GM19025 (cell line): Measurements from ENCODE around the gene TEKT2.

Experiments
- ATAC-seq: cut with Tn5 transposase; IDR thresholded peaks from one replicate; pipeline ENCODE4 v1.9.1; 2021; ENCODE audit warnings: mild to moderate bottlenecking, low read depth, moderate library complexity; ENCODE audit not compliant: unreplicated experiment

Gene TEKT2

DNA sequence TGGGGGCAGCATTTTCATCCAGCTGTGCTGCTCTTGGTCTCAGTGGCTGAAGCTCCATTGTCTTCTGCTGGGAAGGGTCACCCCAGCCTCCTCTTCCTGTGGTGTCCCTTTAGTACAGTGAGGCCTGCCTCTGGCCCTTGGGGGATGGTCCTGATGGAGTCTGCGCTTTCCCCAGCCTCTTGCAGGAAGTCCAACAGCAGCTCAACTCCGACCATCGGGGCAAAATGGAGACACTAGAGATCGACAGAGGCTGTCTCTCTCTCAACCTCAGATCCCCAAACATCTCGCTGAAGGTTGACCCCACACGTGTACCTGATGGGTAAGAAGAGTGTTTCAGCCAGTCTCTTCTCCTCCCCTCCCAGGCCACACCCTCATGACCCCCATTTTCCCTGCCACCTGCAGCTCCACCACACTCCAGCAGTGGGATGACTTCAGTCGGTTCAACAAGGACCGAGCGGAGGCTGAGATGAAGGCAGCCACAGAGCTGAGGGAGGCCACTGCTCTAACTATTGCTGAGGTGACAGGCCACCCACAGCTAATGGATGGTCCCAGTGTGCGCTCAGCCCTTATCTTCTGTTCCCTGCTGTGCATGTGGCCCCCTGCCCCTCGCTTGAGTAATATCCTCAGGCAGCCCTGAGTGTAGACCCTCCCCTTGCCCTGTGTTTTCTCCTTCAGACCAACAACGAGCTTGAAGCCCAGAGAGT lies 2.8 kb downstream of the TEKT2 start:
- ATAC-seq = no peak

DNA sequence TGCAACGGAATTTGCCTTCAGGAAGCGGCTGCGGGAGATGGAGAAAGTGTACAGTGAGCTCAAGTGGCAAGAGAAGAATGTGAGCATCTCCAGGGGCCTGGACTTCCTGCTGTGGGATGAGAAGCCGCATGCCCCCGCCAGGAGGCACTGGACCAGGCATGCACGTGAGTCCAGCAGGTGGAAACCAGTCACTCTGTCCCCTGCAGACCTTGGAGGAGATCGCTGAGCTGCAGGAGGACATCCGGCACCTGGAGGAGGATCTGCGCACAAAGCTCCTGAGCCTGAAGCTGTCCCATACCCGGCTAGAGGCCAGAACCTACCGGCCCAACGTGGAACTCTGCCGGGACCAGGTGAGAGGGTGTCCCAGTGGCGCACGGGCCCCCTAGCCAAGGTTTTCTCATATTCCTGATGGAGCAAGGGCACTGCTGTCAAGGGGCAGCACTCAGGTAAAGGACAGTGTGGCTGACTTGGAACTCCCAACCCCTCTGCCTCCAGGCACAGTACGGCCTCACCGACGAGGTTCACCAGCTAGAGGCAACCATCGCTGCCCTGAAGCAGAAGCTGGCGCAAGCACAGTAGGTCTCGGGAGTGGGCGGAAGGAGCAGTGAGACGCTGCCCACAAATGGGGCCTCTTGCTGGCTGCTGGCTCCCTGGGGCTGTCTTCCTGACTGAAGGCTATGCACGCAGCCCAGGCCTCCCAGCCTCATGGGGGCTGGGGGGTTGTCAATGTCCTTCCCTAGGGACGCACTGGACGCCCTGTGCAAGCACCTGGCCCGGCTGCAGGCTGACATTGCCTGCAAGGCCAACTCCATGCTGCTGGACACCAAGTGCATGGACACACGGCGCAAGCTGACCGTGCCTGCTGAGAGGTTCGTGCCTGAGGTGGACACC lies 3.6 kb downstream of the TEKT2 start:
- no peak for ATAC-seq

DNA sequence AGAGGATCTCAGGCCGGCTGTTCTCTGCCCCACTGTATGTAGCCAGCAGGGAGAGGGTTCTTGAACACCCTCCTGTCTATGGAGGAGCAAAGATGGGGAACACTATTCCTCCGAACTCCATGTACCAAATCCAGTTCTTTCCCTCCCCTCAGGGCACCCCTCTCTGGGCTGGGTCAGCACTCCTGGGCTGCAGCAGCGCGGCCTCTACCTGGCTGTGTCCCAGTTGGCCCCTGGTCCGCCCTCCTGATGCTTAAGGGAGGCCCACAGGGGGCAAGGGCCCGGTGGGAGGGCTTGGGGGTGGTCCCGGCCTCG lies 4.3 kb downstream of the TEKT2 start:
- ATAC-seq = peak; percentile 3

DNA sequence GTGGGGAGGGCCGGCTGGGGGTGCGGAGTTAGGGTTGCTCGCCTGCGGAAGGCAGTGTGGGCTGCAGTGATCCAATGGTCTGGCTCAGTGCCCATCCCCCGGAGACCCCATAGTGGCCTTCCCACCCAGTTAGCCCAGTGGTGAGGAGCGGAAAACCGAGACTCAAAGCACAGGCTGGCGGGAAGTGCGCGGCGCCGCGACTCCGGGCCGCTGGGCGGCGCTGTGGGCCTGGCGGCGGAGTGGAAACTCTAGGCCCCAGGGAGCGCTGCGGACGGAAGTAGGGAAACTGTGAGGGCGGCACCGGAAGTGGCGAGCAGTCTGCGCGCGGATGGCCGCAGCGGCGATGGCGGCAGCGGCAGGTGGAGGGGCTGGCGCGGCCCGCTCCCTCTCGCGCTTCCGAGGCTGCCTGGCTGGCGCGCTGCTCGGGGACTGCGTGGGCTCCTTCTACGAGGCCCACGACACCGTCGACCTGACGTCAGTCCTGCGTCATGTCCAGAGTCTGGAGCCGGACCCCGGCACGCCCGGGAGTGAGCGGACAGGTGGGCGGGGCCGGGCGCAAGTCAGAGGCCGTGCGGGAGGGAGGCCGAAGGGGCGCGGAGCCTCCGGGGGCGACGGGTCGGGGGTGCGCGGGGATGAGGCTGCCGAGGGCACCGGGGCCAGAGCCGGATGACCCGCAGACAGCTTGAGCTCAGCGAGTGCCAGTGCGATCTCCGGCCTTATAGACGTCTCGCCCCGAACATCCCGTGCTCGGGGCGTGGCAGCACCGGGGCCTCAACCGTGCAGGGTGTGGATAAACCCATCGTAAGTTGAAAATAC lies 4.9 kb downstream of the TEKT2 start, which contains the start of gene ADPRS:
ADPRS (plus strand) TSS at position 316 of the 816 bp plus-strand sequence; CDS start at position 329, 13 bp downstream.
- ATAC-seq = peak; percentile 79

DNA sequence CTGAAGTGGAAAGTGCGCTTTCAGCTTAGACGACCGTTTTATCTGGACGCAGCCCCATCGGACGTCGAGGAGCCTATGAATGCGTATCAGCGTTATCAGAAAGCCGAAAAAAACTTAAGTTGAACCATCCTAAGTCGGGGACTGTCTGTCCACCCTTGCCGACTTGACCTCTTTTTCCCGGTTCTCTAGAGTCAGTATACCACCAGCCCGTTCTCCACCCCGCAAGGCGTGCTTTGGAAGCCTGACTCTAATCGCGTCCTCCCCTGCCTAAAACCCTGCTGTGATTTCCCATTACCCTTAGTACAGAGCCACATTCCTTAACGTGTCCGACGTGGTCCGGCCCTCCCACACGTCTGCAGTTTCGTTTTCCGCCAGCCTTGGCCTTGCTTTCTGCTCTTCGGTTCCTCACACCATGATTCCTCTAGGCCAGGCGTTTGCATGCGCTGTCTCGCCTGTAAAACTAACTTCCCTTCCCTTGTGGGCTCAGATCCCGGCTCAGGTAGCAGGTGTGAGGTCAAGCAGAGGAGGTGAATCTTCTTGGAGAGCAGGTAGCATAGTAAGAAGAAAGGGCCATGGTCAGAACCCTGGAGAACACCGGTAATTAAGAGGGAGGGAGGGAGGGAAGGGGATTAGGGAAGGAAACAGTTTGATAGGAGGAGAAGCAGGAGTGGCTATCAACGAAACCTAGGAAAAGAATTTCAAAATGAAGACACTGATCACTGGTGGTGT lies 5.7 kb downstream of the TEKT2 start:
- no peak for ATAC-seq

DNA sequence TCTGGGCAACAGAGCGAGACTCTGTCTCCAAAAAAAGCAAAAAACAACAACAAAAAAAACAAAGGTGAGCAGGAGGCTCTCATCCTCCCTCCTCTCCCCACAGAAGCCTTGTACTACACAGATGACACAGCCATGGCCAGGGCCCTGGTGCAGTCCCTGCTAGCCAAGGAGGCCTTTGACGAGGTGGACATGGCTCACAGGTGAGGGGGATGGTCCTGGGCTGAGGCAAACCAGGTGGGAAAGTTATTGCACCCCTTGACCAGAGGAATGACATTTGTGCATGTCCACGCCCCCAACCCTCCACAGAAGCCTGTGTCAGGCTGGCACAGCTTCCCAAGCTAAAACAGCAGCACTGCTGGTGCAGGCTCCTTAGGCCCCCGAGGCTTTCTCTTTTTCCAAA lies 7.2 kb downstream of the TEKT2 start:
- no peak for ATAC-seq

DNA sequence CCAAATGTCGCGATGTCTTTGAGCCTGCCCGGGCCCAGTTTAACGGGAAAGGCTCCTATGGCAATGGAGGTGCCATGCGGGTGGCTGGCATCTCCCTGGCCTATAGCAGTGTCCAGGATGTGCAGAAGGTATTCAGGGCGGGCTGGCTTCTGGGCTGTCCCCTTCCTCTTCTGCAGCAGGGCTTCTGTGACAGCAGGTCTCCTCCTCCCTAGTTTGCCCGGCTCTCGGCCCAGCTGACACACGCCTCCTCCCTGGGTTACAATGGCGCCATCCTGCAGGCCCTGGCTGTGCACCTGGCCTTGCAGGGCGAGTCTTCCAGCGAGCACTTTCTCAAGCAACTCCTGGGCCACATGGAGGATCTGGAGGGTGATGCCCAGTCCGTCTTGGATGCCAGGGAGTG lies 7.8 kb downstream of the TEKT2 start:
- ATAC-seq = no peak

DNA sequence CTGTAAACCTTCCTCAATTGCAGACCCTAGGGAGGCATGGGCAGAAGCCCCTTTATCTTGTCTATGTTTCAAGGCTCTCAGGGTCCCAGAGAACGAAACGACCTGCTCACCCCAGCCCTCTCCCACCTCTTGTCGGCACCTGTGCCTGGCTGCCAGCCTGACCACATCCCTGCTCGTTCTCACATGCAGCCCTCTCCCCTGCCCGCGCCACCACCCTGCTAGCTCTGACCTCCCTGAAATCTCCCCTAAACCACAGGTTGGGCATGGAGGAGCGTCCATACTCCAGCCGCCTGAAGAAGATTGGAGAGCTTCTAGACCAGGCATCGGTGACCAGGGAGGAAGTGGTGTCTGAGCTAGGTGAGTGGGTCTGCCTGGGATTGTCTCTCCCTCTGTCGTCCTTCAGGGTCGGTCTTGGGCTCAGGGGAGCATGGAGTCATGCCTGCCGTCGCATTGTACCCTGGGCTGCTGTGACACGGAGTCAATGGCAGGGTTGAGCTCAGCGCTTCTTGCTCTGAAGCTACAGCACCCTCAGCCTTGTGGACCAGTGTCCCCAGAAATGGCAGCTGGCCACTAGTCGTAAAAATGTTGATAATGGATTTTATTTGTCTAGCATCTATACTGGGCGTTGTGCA lies 8.4 kb downstream of the TEKT2 start:
- no peak for ATAC-seq

DNA sequence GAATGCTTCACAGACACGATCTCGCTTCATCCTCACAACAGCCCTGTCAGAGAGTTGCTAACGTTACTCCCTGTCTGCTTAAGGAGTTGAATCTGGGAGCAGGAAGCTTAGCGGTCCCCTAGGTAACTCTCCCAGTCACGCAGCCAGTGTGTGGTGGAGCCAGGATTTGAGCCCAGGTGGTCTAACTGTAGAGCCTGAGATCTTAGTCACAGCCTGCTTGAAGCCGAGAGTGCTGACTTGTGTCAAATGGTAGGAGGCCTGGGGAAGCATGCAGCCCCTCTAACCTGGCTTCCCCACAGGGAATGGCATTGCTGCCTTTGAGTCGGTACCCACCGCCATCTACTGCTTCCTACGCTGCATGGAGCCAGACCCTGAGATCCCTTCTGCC lies 8.9 kb downstream of the TEKT2 start:
- no peak for ATAC-seq

DNA sequence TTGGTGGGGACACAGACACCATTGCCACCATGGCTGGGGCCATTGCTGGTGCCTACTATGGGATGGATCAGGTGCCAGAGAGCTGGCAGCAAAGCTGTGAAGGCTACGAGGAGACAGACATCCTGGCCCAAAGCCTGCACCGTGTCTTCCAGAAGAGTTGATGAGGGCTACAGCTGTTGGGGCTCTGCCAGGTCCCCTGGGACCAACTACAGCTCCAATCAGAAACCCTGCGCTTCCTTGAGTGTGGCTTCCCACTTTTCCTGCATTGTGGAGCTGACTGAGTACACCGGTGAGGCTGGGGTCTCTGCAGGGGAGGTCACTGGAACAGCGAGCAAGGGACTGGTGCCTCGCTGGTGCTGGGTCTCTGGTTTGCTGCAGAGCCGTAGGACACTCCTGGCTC lies 9.3 kb downstream of the TEKT2 start:
- no peak for ATAC-seq

DNA sequence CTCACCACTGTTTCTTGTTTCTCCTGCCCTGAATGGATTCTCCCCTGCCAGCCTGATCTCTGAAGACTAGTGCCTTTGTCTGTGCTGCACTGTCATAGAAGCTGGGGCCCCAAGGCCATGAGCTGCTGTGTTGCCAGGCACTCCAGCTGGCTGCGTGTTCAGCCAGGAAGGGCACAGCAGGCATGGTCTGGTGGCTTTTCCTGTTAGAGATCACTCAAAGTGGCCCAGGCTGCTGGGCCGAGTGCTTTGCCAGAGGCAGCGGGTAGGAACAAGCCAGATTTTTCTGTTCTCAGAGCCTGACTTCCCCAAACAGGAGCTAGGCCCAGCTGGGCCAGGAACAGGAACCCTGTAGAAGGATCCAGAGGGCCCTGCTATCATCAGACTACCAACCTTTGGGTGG lies 10.0 kb downstream of the TEKT2 start:
- no peak for ATAC-seq

DNA sequence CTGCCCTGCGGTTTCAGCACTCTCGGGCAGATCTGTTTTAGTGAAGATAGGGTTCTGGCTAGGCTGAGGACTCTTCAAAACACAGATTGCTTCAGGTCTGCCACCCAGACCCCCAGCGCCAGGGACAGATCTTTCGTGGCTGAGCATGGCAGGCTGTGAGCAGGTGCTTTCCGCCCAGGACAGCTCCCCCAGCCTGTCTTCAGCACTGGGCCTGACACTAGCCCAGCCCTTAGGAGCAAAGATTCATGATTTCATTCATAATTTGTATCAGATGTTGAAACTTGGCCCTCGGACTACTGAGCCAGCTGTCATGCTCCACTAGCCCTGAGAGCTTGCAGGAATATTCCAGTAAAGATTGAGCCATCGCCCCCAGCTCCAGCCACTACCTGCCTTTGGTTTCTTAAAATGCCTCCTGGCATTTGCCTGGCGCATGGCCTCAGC lies 10.7 kb downstream of the TEKT2 start:
- ATAC-seq = no peak

DNA sequence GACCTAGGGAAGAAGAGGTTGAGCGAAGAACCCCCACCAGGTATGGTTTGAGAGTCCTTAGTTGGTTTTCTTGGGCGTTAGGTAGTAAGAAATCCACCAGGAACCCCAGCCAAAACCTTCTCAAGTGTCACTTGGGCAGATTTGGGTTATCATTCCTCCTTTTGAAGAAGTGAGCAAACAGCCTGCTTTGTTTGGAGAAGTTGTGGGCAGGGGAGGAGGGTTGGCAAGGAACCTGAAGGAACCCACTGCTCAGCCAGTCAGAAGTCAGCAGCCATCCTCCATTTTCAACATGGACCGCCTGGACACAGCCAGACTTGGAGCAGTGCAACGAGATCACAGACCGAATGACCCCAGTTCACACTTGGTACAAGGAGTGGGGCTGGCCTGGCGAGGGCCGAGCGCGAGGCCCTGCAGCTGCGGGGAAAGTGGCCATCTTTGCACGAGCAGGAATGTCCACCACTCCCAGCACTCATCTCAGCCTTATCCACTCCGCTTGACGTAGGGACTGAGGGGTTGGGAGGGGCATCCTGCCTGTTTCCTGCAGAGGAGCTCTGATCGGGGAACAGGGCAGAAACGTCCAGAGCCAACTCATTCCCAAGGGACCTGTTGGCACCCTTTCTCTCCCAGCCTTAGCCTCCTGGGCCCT lies 12.0 kb downstream of the TEKT2 start:
- ATAC-seq = no peak

DNA sequence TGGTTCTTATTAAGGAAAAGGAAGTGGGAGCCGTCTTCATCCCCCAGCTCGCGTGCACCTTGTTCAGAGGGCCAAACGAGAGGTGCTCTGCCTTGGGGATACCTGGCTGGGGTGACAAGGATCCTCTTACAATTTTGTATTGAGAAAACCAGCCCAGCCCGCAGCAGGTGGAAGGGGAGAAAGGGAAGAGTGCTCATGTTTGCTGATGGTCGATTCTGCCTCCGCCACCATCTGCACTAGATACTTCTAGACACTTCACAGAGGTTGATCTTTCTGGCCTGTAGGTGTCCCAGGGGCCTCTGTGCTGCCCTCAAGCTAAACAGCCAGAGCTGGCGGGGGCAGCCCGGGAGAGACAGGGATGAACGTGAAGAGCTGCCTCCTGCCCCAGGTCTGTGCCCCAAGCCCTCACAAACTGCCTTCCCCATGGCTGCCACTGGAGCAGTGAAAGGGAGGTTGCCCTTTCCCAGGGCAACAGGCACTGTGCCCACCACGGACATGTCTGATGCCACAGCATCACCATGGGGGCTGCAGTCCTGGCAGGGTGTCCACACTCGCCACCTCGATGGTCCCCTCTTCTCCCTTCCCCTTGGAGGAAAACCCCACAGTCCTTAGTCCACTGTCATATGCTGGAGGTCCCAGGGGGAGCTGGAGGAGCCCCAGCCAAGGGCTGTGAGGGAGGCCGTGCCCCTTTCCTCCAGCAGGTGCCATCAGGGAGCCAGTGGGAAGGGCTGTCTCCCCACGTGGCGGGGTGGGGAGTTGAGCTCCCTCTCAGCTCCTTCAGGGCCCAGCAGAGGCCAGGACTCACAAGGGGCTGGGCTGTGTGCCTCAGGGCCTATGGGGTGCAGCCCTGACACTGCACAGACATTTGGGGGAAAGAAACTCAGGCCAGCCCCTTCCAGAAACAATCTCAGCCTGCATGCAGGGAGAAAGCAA lies 12.9 kb downstream of the TEKT2 start:
- ATAC-seq = no peak

DNA sequence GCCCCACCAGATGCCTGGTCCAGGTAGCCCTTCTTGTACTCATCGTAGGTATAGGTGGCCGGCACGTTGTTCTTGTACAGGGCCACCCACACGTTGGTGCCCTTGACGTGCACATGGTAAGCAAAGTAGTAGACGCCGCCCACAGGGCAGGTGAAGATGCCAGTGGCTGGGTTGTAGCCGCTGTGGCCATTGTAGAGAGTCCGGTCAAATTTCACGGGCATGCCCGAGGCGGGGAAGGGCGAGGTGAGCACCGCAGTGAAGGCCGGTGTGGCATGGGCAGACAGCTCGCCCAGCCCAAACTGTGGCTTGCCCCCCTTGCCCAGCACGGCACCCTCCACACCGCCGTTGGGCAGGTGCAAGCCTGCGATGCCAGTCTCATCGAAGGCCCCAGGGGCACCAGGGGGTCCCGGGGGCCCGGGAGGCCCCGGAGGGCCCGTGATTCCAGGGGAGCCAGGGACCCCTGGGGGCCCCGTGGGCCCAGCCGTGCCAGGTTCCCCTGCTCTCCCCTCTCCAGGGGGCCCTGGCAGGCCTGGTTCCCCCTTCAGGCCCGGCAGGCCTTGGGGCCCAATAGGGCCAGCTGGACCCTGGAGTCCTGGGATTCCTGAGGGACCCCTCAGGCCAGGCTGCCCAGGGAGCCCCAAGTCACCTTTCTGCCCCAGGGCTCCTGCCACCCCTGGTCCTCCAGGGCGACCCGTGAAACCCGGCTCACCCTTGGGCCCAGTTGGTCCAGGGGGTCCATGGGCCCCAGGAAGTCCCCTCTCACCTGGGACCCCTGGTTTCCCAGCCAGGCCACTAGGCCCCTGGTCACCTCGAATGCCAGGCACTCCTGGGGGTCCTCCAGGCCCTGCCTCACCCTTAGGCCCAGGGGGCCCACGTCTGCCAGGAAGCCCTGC lies 14.0 kb downstream of the TEKT2 start:
- no peak for ATAC-seq

DNA sequence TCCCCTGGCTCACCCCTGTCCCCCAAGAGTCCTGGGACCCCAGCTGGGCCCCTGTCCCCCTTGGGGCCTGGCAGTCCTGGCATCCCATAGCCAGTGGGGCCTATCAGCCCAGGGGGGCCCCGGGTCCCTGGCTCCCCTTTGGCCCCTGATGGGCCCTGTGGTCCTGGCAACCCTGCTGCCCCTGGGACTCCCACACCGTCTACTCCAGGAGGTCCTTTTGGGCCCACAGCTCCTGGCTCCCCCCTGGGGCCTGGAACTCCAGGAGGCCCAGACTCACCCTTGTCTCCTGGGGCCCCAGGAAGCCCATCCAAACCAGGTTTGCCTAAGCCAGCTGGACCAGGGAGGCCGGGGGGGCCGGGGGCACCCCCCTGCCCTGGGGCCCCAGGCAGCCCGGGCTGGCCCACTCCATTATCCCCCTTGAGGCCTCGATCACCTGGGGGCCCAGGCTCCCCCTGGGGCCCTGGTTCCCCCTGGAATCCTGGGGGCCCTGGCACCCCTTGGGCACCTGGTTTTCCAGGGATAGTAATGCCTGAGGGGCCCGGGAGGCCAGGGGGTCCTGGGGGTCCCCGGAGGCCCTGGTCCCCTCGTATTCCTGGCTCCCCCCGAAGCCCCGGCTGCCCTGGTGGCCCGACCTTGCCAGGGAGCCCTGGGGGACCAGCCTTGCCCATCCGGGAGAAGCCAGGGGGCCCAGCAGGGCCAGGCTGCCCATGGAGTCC lies 14.9 kb downstream of the TEKT2 start:
- no peak for ATAC-seq
